ENCODE data around the gene HS3ST1. TPM values are rescaled to one million over a fixed set of nuclear protein-coding genes. Genes with fewer than 3 reads are reported as not detected.

HS3ST1 gene
- total RNA-seq, 4 donors from 2014 or later, result 1.9 to 16.9 (median 2.4) TPM

DNA sequence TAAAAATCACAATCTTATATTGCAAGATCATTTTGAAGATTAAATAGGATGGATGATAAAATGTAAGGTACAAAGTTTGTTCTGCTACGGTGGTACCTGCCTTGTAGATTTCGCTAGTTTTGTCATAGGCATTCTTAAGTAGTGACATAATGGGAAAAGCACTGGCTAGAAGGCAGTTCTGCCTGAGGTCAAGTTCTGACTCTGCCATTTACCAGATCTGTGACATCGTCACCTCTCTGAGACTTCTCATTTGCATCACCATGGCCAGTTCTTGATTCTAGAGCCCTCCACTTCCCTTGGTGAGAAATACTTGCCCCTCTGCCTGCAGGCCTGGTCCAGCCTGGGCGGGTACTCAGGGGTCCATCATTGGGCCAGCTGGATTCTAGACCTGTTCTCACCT is 85.2 kb downstream of the HS3ST1 start:
- intact Hi-C loops (cut with DNase I), result no loop called here
- DNase-seq, result no peak
- Histone ChIP-seq H3K27ac (no peak overlapping the region), H3K36me3 (no peaks in the 10 kb centered on the region), H3K27me3 (no peaks in the 10 kb centered on the region), H3K9me3 (no peaks in the 10 kb centered on the region), H3K4me3 (replicated peaks in 1 of 3) (no peak overlapping the region), H3K4me1 (no peaks in the 10 kb centered on the region)
- TF ChIP-seq POLR2A (IDR thresholded peaks at IDR 0.05), result no peak
- TF ChIP-seq, protein P1, sequence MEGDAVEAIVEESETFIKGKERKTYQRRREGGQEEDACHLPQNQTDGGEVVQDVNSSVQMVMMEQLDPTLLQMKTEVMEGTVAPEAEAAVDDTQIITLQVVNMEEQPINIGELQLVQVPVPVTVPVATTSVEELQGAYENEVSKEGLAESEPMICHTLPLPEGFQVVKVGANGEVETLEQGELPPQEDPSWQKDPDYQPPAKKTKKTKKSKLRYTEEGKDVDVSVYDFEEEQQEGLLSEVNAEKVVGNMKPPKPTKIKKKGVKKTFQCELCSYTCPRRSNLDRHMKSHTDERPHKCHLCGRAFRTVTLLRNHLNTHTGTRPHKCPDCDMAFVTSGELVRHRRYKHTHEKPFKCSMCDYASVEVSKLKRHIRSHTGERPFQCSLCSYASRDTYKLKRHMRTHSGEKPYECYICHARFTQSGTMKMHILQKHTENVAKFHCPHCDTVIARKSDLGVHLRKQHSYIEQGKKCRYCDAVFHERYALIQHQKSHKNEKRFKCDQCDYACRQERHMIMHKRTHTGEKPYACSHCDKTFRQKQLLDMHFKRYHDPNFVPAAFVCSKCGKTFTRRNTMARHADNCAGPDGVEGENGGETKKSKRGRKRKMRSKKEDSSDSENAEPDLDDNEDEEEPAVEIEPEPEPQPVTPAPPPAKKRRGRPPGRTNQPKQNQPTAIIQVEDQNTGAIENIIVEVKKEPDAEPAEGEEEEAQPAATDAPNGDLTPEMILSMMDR (IDR thresholded peaks at IDR 0.05), result no peak
- 89 to 90% methylated on average over 4 of the region's 4 CpGs for WGBS, 2 donors

MicroRNAs within 50 kb of the gene (microRNA counts, 767-probe panel; counts per million panel counts)
- microRNA hsa-miR-572, result 0 counts per million in 2 donors

Small RNAs within 50 kb of the gene (microRNA-seq; reads per million reads assigned to microRNA genes)
- not detected for gene MIR572

Small RNAs within 50 kb of the gene (small RNA-seq; reads per million reads assigned to genes)
- gene MIR572 (not detected), gene RNA5SP156 (not detected)
